Peyer's patch (tissue), 4 donors: ENCODE results near the gene C17orf50. TPM values are rescaled to one million over a fixed set of nuclear protein-coding genes. Genes with fewer than 3 reads are reported as not detected.

Experiments used
- DNase-seq, 3 donors: peaks; one replicate each; pipeline ENCODE4 v3.0.0-alpha.2; 2017 to 2019
- H3K27ac ChIP-seq, 4 donors: fragments of 200-600 bp; sonication (generic); one replicate each; pipeline ENCODE4 v1.5.1; 2016 to 2019
- H3K27me3 ChIP-seq, 2 donors: fragments of 200-600 bp; sonication (generic); one replicate each; pipeline ENCODE4 v1.5.1; 2019
- H3K36me3 ChIP-seq, 3 donors: fragments of 200-600 bp; sonication (generic); one replicate each; pipeline ENCODE4 v1.5.1; 2016 to 2019
- H3K4me1 ChIP-seq, 4 donors: fragments of 200-600 bp; sonication (generic); one replicate each; pipeline ENCODE4 v1.5.1; 2016 to 2019
- H3K4me3 ChIP-seq, 4 donors: fragments of 200-600 bp; sonication (generic); 1 replicate in 3 of 4; 2 replicates in 1 of 4; pipeline ENCODE4 v1.5.1; 2016 to 2019; ENCODE audit warnings: mild to moderate bottlenecking in 1 of 4
- H3K9me3 ChIP-seq, 4 donors: fragments of 200-600 bp; sonication (generic); one replicate each; pipeline ENCODE4 v1.5.1; 2016 to 2019; ENCODE audit warnings: mild to moderate bottlenecking in 1 of 4
- CTCF ChIP-seq, 6 experiments: fragments of 450-650 bp in 4 of 6; fragments of 200-600 bp in 2 of 6; sonication (generic) in 1 of 6; IDR thresholded peaks; one replicate each; pipeline ENCODE4 v1.5.1; 2017 to 2019; ENCODE audit warnings: antibody characterized with exemption in 6 of 6, mild to moderate bottlenecking in 3 of 6, moderate library complexity in 1 of 6
- POLR2A ChIP-seq, 2 donors: fragments of 450-650 bp; IDR thresholded peaks; one replicate each; pipeline ENCODE4 v1.5.1; 2017; ENCODE audit warnings: antibody characterized with exemption in 2 of 2, mild to moderate bottlenecking in 2 of 2, moderate library complexity in 2 of 2
- total RNA-seq, 4 donors: library from RNA; depleted of rRNA; stranded (reverse); fragments of >200 nt; gene quantifications; one replicate each; pipeline ENCODE4 v1.1.0, GENCODE V29; 2016

Gene C17orf50
- total RNA-seq, 4 donors from 2014 or later: not detected

- peaks cover 0 to 18% (median 3%) of the 10 kb centered on the region in 4 donors for H3K4me1 ChIP-seq
- H3K36me3 ChIP-seq: peaks cover 0 to 27% (median 0%) of the 10 kb centered on the region in 3 donors
- no peaks in the 10 kb centered on the region for H3K9me3 ChIP-seq
- no peak overlapping the region for H3K4me3 ChIP-seq
- no peak for DNase-seq
- H3K27ac ChIP-seq: no peak overlapping the region
- TF ChIP-seq CTCF (IDR thresholded peaks at IDR 0.05) (no peak), POLR2A (IDR thresholded peaks at IDR 0.05) (no peak)
- H3K27me3 ChIP-seq: no peaks in the 10 kb centered on the region
These were observed 31.3 kb upstream of the C17orf50 start for GRCh38 chr17:35729405-35729833.

- no peak for DNase-seq
- Histone ChIP-seq H3K9me3 (no peaks in the 10 kb centered on the region), H3K36me3 (peaks cover 0 to 16% (median 0%) of the 10 kb centered on the region in 3 donors), H3K27ac (no peak overlapping the region), H3K4me1 (peaks cover 0 to 18% (median 3%) of the 10 kb centered on the region in 4 donors), H3K4me3 (no peak overlapping the region), H3K27me3 (no peaks in the 10 kb centered on the region)
- TF ChIP-seq CTCF (IDR thresholded peaks at IDR 0.05): no peak
- TF ChIP-seq POLR2A (IDR thresholded peaks at IDR 0.05): no peak
These were observed 30.2 kb upstream of the C17orf50 start for GRCh38 chr17:35730400-35731005.

- Histone ChIP-seq H3K4me3 (peak within 1 kb of the TSS; percentile 47 to 71 (median 63)), H3K4me1 (peaks cover 0 to 14% (median 3%) of the 10 kb centered on the region in 4 donors), H3K27me3 (no peaks in the 10 kb centered on the region), H3K36me3 (peaks cover 0 to 7% (median 0%) of the 10 kb centered on the region in 3 donors), H3K9me3 (no peaks in the 10 kb centered on the region), H3K27ac (peak within 1 kb of the TSS in 1 of 4 donors; percentile 34)
- DNase-seq: peak in 2 of 3 donors; percentile 61 to 69
- TF ChIP-seq CTCF (IDR thresholded peaks at IDR 0.05) (no peak), POLR2A (IDR thresholded peaks at IDR 0.05) (no peak)
These were observed 29.3 kb upstream of the C17orf50 start, which contains the start of gene RASL10B for GRCh38 chr17:35731239-35731916. Gene RASL10B (plus strand): TSS chr17:35731639. CDS start chr17:35735185, 3,546 bp downstream.

- Histone ChIP-seq H3K36me3 (peaks cover 0 to under 1% (median 0%) of the 10 kb centered on the region in 3 donors), H3K27ac (peak overlapping the region in 1 of 4 donors; percentile 34), H3K27me3 (no peaks in the 10 kb centered on the region), H3K4me3 (peak overlapping the region; percentile 47 to 71 (median 63)), H3K9me3 (no peaks in the 10 kb centered on the region), H3K4me1 (peaks cover 0 to 7% (median 3%) of the 10 kb centered on the region in 4 donors)
- no peak for TF ChIP-seq POLR2A (IDR thresholded peaks at IDR 0.05)
- no peak for TF ChIP-seq CTCF (IDR thresholded peaks at IDR 0.05)
- DNase-seq: no peak
These were observed 28.5 kb upstream of the C17orf50 start for GRCh38 chr17:35731917-35732805.

- Histone ChIP-seq H3K36me3 (no peaks in the 10 kb centered on the region), H3K4me1 (peaks cover 0 to 7% (median 3%) of the 10 kb centered on the region in 4 donors), H3K27ac (no peak overlapping the region), H3K9me3 (no peaks in the 10 kb centered on the region), H3K27me3 (no peaks in the 10 kb centered on the region), H3K4me3 (no peak overlapping the region)
- TF ChIP-seq POLR2A (IDR thresholded peaks at IDR 0.05): no peak
- no peak for TF ChIP-seq CTCF (IDR thresholded peaks at IDR 0.05)
- DNase-seq: no peak
These were observed 27.9 kb upstream of the C17orf50 start for GRCh38 chr17:35732806-35733136.
